ENCODE data around the gene RAD51B. TPM values are rescaled to one million over a fixed set of nuclear protein-coding genes. Genes with fewer than 3 reads are reported as not detected.

The RAD51B gene
- total and polyA plus RNA-seq, 4 donors = 2.5 to 95.0 (median 9.6) TPM

DNA sequence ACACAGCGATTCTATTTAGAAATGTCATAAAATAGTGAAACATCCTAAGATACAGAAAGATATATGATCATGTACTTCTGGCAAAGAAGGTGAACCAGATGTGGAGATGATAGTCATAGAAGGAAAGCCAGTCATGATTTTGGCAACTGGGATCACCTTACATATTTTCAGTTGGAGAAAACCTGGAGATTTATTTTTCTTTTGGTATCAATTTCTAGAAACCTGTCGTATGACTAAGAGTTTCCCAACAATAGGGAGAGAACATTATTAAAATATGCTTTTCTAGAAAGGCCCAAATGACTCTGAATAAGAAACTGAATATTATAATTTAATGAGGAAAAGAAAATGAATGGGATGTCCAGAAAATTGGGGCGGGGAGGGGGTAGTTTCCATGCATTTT, 576.9 kb downstream of the RAD51B start:
- peaks cover 11 to 71% (median 35%) of the 10 kb centered on the region in 5 donors for H3K4me1 ChIP-seq (ENCODE audit: control insufficient read depth in 5 of 5, insufficient read depth in 5 of 5, low read length in 5 of 5)
- no peaks in the 10 kb centered on the region for H3K36me3 ChIP-seq (ENCODE audit: control insufficient read depth in 4 of 4, insufficient read depth in 4 of 4, low read length in 4 of 4)
- TF ChIP-seq, protein P1, sequence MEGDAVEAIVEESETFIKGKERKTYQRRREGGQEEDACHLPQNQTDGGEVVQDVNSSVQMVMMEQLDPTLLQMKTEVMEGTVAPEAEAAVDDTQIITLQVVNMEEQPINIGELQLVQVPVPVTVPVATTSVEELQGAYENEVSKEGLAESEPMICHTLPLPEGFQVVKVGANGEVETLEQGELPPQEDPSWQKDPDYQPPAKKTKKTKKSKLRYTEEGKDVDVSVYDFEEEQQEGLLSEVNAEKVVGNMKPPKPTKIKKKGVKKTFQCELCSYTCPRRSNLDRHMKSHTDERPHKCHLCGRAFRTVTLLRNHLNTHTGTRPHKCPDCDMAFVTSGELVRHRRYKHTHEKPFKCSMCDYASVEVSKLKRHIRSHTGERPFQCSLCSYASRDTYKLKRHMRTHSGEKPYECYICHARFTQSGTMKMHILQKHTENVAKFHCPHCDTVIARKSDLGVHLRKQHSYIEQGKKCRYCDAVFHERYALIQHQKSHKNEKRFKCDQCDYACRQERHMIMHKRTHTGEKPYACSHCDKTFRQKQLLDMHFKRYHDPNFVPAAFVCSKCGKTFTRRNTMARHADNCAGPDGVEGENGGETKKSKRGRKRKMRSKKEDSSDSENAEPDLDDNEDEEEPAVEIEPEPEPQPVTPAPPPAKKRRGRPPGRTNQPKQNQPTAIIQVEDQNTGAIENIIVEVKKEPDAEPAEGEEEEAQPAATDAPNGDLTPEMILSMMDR (IDR thresholded peaks at IDR 0.05; ENCODE audit: control extremely low read depth, extremely low read depth) = no peak
- ATAC-seq (ENCODE audit: insufficient read depth, low FRiP score) = no peak
- 94 to 97% methylated on average over 3 of the region's 3 CpGs for WGBS, 2 donors
- no peaks in the 10 kb centered on the region for H3K27me3 ChIP-seq (ENCODE audit: control insufficient read depth in 3 of 3, insufficient read depth in 3 of 3, low read length in 2 of 3)
- DNase-seq = no peak
- H3K9ac ChIP-seq (ENCODE audit: insufficient read depth in 1 of 2, low read length in 2 of 2) = no peak overlapping the region
- H3K9me3 ChIP-seq (ENCODE audit: control insufficient read depth in 4 of 4, insufficient read depth in 3 of 4, low read length in 3 of 4) = no peaks in the 10 kb centered on the region
- no peak overlapping the region for H3K4me3 ChIP-seq
- no peak overlapping the region for H3K27ac ChIP-seq (ENCODE audit: low read depth in 1 of 2, low read length in 1 of 2)

GRCh38 chr14:68397371-68397811, 577.8 kb downstream of the RAD51B start:
- Histone ChIP-seq H3K4me3 (no peak overlapping the region), H3K4me1 (ENCODE audit: control insufficient read depth in 5 of 5, insufficient read depth in 5 of 5, low read length in 5 of 5) (peaks cover 12 to 63% (median 34%) of the 10 kb centered on the region in 5 donors), H3K9ac (ENCODE audit: insufficient read depth in 1 of 2, low read length in 2 of 2) (no peak overlapping the region), H3K9me3 (ENCODE audit: control insufficient read depth in 4 of 4, insufficient read depth in 3 of 4, low read length in 3 of 4) (no peaks in the 10 kb centered on the region), H3K36me3 (ENCODE audit: control insufficient read depth in 4 of 4, insufficient read depth in 4 of 4, low read length in 4 of 4) (no peaks in the 10 kb centered on the region), H3K27me3 (ENCODE audit: control insufficient read depth in 3 of 3, insufficient read depth in 3 of 3, low read length in 2 of 3) (no peaks in the 10 kb centered on the region), H3K27ac (ENCODE audit: low read depth in 1 of 2, low read length in 1 of 2) (peak overlapping the region in 1 of 2 donors; percentile 81)
- TF ChIP-seq, protein P1 (IDR thresholded peaks at IDR 0.05; ENCODE audit: control extremely low read depth, extremely low read depth) = no peak
- peak; percentile 79 for ATAC-seq (ENCODE audit: insufficient read depth, low FRiP score)
- 29 to 44% methylated on average over 6 of the region's 6 CpGs for WGBS, 2 donors
- no peak for DNase-seq

GRCh38 chr14:68397822-68398221, 578.2 kb downstream of the RAD51B start:
- Histone ChIP-seq H3K27me3 (ENCODE audit: control insufficient read depth in 3 of 3, insufficient read depth in 3 of 3, low read length in 2 of 3) (no peaks in the 10 kb centered on the region), H3K4me3 (no peak overlapping the region), H3K9ac (ENCODE audit: insufficient read depth in 1 of 2, low read length in 2 of 2) (no peak overlapping the region), H3K27ac (ENCODE audit: low read depth in 1 of 2, low read length in 1 of 2) (peak overlapping the region in 1 of 2 donors; percentile 81), H3K4me1 (ENCODE audit: control insufficient read depth in 5 of 5, insufficient read depth in 5 of 5, low read length in 5 of 5) (peaks cover 12 to 59% (median 35%) of the 10 kb centered on the region in 5 donors), H3K9me3 (ENCODE audit: control insufficient read depth in 4 of 4, insufficient read depth in 3 of 4, low read length in 3 of 4) (no peaks in the 10 kb centered on the region), H3K36me3 (ENCODE audit: control insufficient read depth in 4 of 4, insufficient read depth in 4 of 4, low read length in 4 of 4) (no peaks in the 10 kb centered on the region)
- no peak for DNase-seq
- TF ChIP-seq, protein P1 (IDR thresholded peaks at IDR 0.05; ENCODE audit: control extremely low read depth, extremely low read depth) = no peak
- 51 to 53% methylated on average over 6 of the region's 6 CpGs for WGBS, 2 donors
- no peak for ATAC-seq (ENCODE audit: insufficient read depth, low FRiP score)

DNA sequence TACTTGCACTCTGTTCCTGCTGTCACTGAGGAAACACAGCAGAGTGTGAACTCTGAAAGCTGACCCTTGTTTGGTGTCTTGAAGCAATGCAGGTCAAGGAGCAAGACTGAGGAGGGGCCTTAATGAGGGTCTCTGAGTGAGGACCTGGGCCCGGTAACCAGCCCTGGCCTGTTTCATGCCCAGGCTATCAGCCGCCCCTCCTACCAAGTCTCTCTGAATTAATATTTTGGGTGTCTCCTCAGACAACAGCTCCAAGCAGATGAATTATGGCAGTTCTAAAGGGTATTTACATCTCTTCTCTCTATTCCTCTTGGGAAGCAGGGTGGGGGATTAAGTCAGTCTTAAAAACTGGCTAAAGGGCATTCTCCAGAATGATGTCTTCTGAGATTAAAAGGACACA, 578.8 kb downstream of the RAD51B start:
- DNase-seq = no peak
- H3K36me3 ChIP-seq (ENCODE audit: control insufficient read depth in 4 of 4, insufficient read depth in 4 of 4, low read length in 4 of 4) = no peaks in the 10 kb centered on the region
- no peak for ATAC-seq (ENCODE audit: insufficient read depth, low FRiP score)
- H3K9ac ChIP-seq (ENCODE audit: insufficient read depth in 1 of 2, low read length in 2 of 2) = no peak overlapping the region
- no peak overlapping the region for H3K4me3 ChIP-seq
- H3K4me1 ChIP-seq (ENCODE audit: control insufficient read depth in 5 of 5, insufficient read depth in 5 of 5, low read length in 5 of 5) = peaks cover 14 to 59% (median 35%) of the 10 kb centered on the region in 5 donors
- TF ChIP-seq, protein P1 (IDR thresholded peaks at IDR 0.05; ENCODE audit: control extremely low read depth, extremely low read depth) = no peak
- H3K9me3 ChIP-seq (ENCODE audit: control insufficient read depth in 4 of 4, insufficient read depth in 3 of 4, low read length in 3 of 4) = no peaks in the 10 kb centered on the region
- H3K27me3 ChIP-seq (ENCODE audit: control insufficient read depth in 3 of 3, insufficient read depth in 3 of 3, low read length in 2 of 3) = no peaks in the 10 kb centered on the region
- whole genome bisulfite sequencing, 2 donors = 91 to 94% methylated on average over 2 of the region's 2 CpGs
- no peak overlapping the region for H3K27ac ChIP-seq (ENCODE audit: low read depth in 1 of 2, low read length in 1 of 2)
